Skeletal muscle tissue (tissue), 4 donors: ENCODE measurements around the gene CLIC5. TPM values are rescaled to one million over a fixed set of nuclear protein-coding genes. Genes with fewer than 3 reads are reported as not detected.

ENCODE experiments used
- H3K27ac ChIP-seq: one replicate; pipeline ENCODE4 v1.7.0; 2013; ENCODE audit warnings: mild to moderate bottlenecking, low read depth, low read length, inconsistent platforms
- H3K27me3 ChIP-seq, 3 donors: one replicate each; pipeline ENCODE4 v1.7.0; 2013; ENCODE audit warnings: low read length in 3 of 3; ENCODE audit not compliant: control insufficient read depth in 3 of 3, insufficient read depth in 3 of 3
- H3K36me3 ChIP-seq, 3 donors: one replicate each; pipeline ENCODE4 v1.7.0; 2013; ENCODE audit warnings: low read length in 3 of 3; ENCODE audit not compliant: control insufficient read depth in 3 of 3, insufficient read depth in 3 of 3
- H3K4me1 ChIP-seq, 3 donors: one replicate each; pipeline ENCODE4 v1.7.0; 2013; ENCODE audit warnings: low read length in 3 of 3, mild to moderate bottlenecking in 3 of 3; ENCODE audit not compliant: control insufficient read depth in 3 of 3, insufficient read depth in 3 of 3
- H3K4me3 ChIP-seq, 3 donors: one replicate each; pipeline ENCODE4 v1.7.0; 2013; ENCODE audit warnings: low read length in 3 of 3
- H3K9ac ChIP-seq, 3 donors: one replicate each; pipeline ENCODE4 v1.7.0; 2013; ENCODE audit warnings: low read length in 3 of 3, mild to moderate bottlenecking in 3 of 3, moderate library complexity in 2 of 3, low read depth in 1 of 3
- H3K9me3 ChIP-seq, 3 donors: one replicate each; pipeline ENCODE4 v1.7.0; 2013; ENCODE audit warnings: low read length in 3 of 3; ENCODE audit not compliant: control insufficient read depth in 3 of 3
- total RNA-seq: library from RNA; depleted of rRNA; stranded (reverse); fragments of >200 nt; gene quantifications from one replicate; pipeline ENCODE4 v1.2.3, GENCODE V29; 2014
- donor health status: Osteomylitis.

CLIC5 gene
- total RNA-seq, 1 donor from 2014 or later = 7.8 TPM

DNA sequence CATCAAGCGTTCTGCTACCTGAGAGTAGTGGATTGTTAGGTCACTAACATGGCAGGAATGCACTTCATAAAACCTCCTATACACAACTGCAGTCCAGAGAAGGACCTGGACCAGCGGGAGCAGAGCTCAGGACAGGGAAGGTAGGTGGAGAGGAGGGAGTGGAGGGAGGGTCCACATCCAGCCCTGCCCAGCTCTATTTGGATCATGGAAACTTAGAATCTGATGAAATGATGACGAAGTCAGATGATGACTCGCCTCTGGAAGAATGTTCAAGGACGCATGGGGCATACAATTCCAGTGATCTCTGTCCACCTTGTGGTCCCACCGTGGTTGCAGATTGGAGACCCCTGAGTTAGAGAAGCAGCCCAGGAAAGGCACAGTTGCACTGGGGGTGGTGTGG, 68.8 kb downstream of the CLIC5 start:
- H3K36me3 ChIP-seq = peaks cover 12 to 29% (median 14%) of the 10 kb centered on the region in 3 donors
- H3K4me1 ChIP-seq = peaks cover 41 to 76% (median 60%) of the 10 kb centered on the region in 3 donors
- H3K9ac ChIP-seq = no peak overlapping the region
- H3K9me3 ChIP-seq = no peaks in the 10 kb centered on the region
- peak overlapping the region; percentile 12 for H3K27ac ChIP-seq
- H3K4me3 ChIP-seq = no peak overlapping the region
- no peaks in the 10 kb centered on the region for H3K27me3 ChIP-seq

DNA sequence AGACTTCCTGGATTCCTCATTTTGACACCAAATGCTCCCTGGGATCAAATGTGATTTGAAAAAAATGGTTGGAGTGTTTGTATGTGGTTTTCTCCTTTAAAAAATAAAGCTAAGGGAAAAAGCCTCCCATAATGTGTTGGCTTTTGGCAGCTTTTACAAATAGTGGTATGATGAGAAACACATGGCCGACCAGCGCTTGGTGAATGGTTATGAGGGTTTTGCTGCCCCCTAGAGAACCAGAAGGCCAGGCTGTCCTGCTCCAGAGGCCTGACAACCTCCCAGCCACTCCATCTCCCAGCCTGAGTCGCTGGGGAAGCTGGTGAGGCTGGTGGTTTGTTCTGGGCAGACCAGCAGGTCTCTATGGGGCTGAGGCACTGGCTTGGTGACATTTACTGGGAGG, 69.3 kb downstream of the CLIC5 start:
- no peak overlapping the region for H3K9ac ChIP-seq
- peaks cover 36 to 70% (median 55%) of the 10 kb centered on the region in 3 donors for H3K4me1 ChIP-seq

DNA sequence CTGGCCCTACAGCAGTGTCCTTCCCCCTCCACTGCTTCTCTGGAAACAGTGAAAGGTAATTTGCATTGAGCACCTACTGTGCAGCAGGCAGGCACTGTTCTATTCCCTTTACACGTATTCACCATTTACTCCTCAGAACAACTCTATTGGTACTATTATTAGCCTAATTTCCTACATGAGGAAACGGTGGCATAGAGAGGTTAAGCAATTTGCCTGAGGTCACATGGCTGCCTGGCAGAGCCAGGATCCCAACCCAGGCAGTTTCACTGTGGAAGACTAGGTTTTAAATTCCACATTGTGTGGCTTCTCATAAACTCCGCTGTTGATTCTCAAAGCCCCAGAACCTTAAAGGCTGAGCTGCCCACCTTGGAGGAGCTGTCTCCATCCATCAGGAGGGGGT, 72.7 kb downstream of the CLIC5 start:
- Histone ChIP-seq H3K4me1 (peaks cover 25 to 44% (median 33%) of the 10 kb centered on the region in 3 donors), H3K36me3 (peaks cover 19 to 38% (median 37%) of the 10 kb centered on the region in 3 donors)

More for the DNA sequence above, 69.3 kb downstream of the CLIC5 start:
- Histone ChIP-seq H3K27ac (peak overlapping the region; percentile 12), H3K36me3 (peaks cover 12 to 32% (median 14%) of the 10 kb centered on the region in 3 donors), H3K9me3 (no peaks in the 10 kb centered on the region), H3K4me3 (no peak overlapping the region), H3K27me3 (no peaks in the 10 kb centered on the region)

DNA sequence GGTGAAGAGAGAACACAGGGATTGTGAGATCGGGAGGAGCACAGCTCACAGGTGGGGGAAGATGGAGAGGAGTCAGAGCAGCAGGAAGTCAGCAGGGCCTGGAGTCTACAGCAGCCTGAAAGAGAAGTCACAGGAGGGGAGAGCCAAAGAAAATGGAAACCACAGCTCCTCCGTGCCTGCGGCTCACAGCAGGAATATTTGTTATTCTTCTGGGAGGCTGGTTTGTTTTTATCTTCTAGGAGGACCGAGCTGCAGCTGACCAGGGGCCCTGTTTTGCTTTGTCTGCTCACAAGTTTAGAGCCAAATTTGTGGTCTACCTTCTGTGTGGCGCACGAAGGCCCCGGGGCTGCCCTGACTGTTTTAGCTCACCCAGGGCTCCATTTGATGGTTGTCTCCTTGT, 81.8 kb downstream of the CLIC5 start:
- Histone ChIP-seq H3K36me3 (peaks cover 15 to 17% (median 16%) of the 10 kb centered on the region in 3 donors), H3K4me1 (peaks cover 9 to 16% (median 12%) of the 10 kb centered on the region in 3 donors), H3K4me3 (no peak overlapping the region), H3K27me3 (no peaks in the 10 kb centered on the region), H3K9me3 (no peaks in the 10 kb centered on the region), H3K9ac (peak overlapping the region in 1 of 3 donors; percentile 26), H3K27ac (no peak overlapping the region)

More for the DNA sequence above, 72.7 kb downstream of the CLIC5 start:
- Histone ChIP-seq H3K9ac (peak overlapping the region in 1 of 3 donors; percentile 41), H3K27ac (no peak overlapping the region), H3K4me3 (no peak overlapping the region), H3K9me3 (no peaks in the 10 kb centered on the region), H3K27me3 (no peaks in the 10 kb centered on the region)

DNA sequence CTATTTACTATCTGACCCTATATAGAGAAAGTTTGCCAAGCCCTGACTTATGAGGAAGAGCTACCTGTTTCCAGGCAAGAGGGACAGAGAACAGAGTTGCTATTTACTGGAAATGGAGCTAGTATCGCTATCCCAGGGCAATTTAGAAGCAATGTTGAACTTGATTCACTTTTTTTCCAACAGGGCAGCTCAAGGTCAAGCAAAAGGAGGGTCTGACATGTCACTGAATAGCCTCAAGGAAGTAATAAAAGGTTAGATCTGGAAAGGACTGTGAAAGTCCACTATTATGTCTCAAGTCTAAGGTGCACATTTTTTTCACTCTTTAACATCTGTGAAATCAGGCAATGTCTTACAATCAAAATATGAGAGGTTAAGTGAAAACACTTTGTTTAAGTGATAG, 84.4 kb downstream of the CLIC5 start:
- Histone ChIP-seq H3K9ac (no peak overlapping the region), H3K4me1 (peaks cover 9 to 16% (median 12%) of the 10 kb centered on the region in 3 donors), H3K27ac (peak overlapping the region; percentile 13), H3K4me3 (no peak overlapping the region), H3K36me3 (peaks cover 7 to 12% (median 11%) of the 10 kb centered on the region in 3 donors), H3K27me3 (no peaks in the 10 kb centered on the region), H3K9me3 (no peaks in the 10 kb centered on the region)

DNA sequence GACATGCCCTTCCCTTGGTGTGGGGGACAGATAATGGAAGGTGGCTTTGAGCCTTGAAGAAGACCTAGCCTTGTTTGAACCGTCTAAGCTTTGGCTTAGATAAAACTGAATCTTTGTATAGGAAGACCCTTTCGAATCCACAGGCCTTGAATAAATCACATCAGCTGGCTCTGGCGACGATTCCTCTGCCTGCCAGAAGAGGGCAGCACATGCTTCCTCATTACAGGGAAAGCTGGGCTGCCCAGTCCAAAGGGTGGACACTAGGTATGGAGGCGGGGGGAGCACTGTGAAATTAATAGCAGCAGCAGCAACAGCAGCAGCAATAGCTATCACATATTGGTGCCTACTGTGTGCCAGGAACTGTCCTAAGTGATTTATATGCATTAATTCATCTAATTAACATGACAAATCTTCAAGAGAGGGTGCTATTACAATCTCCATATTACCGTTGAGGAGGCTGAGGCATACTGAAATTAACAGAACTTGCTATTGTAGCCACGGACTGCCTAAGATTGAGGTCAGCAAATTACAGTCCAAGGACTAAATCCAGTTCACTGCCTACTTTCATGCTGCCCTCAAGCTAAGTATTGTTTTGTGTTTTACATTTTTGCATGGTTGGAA, 85.1 kb downstream of the CLIC5 start:
- Histone ChIP-seq H3K9me3 (no peaks in the 10 kb centered on the region), H3K27me3 (no peaks in the 10 kb centered on the region), H3K4me3 (no peak overlapping the region), H3K4me1 (peaks cover 9 to 16% (median 12%) of the 10 kb centered on the region in 3 donors), H3K27ac (peak overlapping the region; percentile 13), H3K9ac (peak overlapping the region in 2 of 3 donors; percentile 6 to 40), H3K36me3 (peaks cover 7 to 11% (median 8%) of the 10 kb centered on the region in 3 donors)

DNA sequence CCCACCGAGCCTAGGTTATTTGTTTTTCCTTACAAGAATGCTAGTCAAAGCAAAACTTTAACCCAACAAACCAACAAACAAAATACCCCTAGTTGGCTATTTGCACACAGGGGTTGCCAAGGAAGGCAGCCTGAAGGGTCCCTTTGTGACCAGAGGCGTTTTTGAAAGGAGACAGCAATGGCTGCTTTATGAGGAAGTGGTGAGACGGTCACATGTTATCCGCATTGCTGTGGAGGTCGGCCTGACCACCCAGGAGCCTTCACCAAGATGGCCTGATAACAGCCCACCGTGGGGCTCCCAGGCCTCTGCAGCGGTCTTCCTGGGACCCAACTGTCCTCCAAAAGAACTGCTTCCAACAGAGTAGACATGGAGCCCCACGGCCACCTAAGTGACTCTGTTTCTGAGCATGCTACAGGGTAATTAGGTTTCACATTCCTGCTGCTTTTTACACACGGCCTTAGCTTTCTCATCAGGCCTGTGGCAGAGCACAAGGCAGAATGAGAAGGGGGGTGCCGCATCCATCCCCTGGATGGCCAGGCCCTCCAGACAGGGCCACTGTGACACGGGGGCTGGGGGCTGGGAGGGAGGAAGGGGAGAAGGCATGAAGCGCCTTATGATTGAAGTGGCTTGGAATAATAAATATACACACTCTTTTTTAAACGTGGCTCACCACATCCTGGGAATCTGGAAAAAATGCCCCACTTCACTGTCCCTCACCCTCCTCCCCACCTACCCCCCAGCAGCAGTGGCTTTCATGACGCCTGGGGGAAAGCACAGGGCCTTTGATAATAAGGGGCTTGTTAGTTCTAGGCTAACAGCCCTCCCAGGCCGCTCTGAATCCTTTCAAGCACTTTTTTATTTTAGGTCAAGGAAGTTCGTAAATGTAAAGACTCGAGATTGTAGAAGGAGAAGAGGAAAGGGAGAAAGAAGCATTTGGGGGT, 86.0 kb downstream of the CLIC5 start:
- Histone ChIP-seq H3K9me3 (no peaks in the 10 kb centered on the region), H3K4me3 (no peak overlapping the region), H3K4me1 (peaks cover 9 to 16% (median 12%) of the 10 kb centered on the region in 3 donors), H3K27ac (no peak overlapping the region), H3K27me3 (no peaks in the 10 kb centered on the region), H3K9ac (peak overlapping the region in 2 of 3 donors; percentile 6 to 40), H3K36me3 (peaks cover 7 to 11% (median 7%) of the 10 kb centered on the region in 3 donors)

DNA sequence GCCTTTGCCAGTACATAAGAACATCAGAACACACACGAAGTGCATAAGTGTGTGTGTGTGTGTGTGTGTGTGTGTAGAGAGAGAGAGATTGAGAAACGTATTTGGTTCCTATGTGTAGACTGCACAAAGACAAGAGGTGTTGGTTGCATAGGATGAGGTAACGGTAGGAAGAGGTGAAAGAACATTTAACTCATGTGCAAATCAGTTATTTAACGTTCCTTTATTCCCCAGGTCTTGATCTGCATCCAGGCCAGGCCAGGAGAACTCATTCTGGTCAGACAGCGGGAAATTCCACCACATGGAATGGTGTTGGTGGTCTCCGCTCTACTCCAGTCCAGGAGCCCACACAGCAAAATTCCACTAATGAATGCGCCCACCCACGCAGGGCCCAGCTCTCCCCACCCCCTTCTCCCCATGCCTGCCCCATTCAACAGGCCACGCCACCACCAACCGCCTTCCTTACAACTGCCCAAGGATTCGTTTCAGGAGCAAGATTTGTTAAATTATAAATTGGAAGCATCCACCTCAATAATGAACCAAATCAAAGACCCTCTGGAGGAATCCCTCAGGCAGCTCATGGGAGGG, 86.8 kb downstream of the CLIC5 start:
- no peak overlapping the region for H3K4me3 ChIP-seq
- H3K9ac ChIP-seq = no peak overlapping the region
- no peaks in the 10 kb centered on the region for H3K9me3 ChIP-seq
- no peaks in the 10 kb centered on the region for H3K27me3 ChIP-seq
- H3K27ac ChIP-seq = no peak overlapping the region
- H3K36me3 ChIP-seq = peaks cover 6 to 11% (median 7%) of the 10 kb centered on the region in 3 donors
- peaks cover 9 to 21% (median 13%) of the 10 kb centered on the region in 3 donors for H3K4me1 ChIP-seq

DNA sequence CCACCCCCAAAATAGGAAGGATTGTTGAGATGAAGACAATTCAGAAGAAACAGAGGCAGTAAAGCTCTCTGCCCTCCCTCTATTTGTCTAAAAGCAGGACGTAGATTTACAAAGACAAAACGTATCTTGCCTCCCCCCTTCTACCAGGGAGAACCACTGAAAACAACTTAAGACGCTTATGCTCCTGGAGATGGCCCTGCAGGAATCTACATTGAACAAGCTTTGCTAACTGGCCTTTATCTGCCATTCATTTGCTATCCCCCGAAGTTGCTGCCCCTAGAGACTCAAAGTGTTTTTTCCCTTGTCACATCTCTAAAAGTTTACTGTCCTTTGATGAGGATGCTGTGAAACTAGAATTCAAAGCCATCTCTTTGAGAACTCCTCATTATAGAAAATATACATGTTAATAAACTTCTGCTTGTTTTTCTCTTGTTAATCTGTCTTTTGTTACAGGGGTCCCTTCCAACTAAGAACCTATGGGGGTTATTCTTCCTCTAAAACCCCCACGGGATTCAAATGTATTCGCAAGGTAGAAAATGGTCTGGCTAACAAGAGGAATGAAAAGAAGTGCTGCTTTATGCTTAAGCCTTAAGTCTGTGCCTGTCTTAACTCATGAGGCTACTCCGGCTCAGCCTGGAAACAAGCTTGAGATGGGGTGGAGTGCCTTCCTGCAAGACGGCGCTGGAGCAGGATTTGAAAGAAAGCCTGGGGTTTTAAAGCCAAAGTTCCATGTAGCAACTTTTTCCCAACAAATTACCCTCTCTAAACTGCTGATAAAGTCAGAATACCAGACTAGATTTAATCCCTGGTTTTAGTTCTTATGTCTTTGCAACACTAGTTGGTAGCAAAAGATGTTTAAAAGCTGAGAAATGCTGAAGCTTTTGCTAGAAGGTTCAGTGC, 88.0 kb downstream of the CLIC5 start:
- H3K27ac ChIP-seq = no peak overlapping the region

More for the DNA sequence above, 88.0 kb downstream of the CLIC5 start:
- Histone ChIP-seq H3K36me3 (peaks cover 4 to 6% (median 4%) of the 10 kb centered on the region in 3 donors), H3K4me1 (peaks cover 12 to 23% (median 17%) of the 10 kb centered on the region in 3 donors), H3K27me3 (no peaks in the 10 kb centered on the region), H3K9ac (no peak overlapping the region), H3K9me3 (no peaks in the 10 kb centered on the region), H3K4me3 (no peak overlapping the region)
